WTC11 (cell line): ENCODE results near the gene BRD1. TPM values are rescaled to one million over a fixed set of nuclear protein-coding genes. Genes with fewer than 3 reads are reported as not detected.

ENCODE experiments used
- ATAC-seq: fragments of 200-7000 bp; cut with Tn5 transposase; 2 replicates; pipeline ENCODE4 v1.10.0; 2021; ENCODE audit warnings: mild to moderate bottlenecking, moderate library complexity
- CTCF ChIA-PET: fragments of 300-600 bp; sonication (Branson Sonifier 250); formaldehyde crosslinking; loops from one replicate; lab custom pipeline; 2021; ENCODE audit warnings: antibody characterized with exemption; lab: Charles Lee
- POLR2A ChIA-PET: fragments of 350-600 bp; sonication (Branson Sonifier 250); formaldehyde crosslinking; loops from one replicate; lab custom pipeline; 2021; ENCODE audit warnings: antibody characterized with exemption; lab: Charles Lee
- DNase-seq: peaks from one replicate; pipeline ENCODE4 v3.0.0; 2021; ENCODE audit warnings: low spot score
- H3K27ac Mint-ChIP-seq: 2 replicates; pipeline ENCODE4 v1.8.0; 2021; ENCODE audit warnings: mixed read lengths
- H3K27me3 Mint-ChIP-seq: 2 replicates; pipeline ENCODE4 v1.8.0; 2021; ENCODE audit warnings: low read depth, mild to moderate bottlenecking, moderate library complexity, mixed read lengths
- H3K36me3 Mint-ChIP-seq: 2 replicates; pipeline ENCODE4 v1.8.0; 2021; ENCODE audit warnings: mixed read lengths
- H3K4me1 Mint-ChIP-seq: 2 replicates; pipeline ENCODE4 v1.8.0; 2022; ENCODE audit warnings: mixed read lengths
- H3K4me3 Mint-ChIP-seq: 2 replicates; pipeline ENCODE4 v1.8.0; 2021; ENCODE audit warnings: mild to moderate bottlenecking, moderate library complexity, mixed read lengths
- H3K9me3 Mint-ChIP-seq: 2 replicates; pipeline ENCODE4 v1.8.0; 2021; ENCODE audit warnings: mixed read lengths
- FOXJ3 ChIP-seq: sonication (generic); formaldehyde crosslinking; IDR thresholded peaks from 2 replicates; pipeline ENCODE4 v1.9.0; 2021; ENCODE audit warnings: missing genetic modification reagents, mild to moderate bottlenecking, borderline replicate concordance
- FOXK1 ChIP-seq: sonication (generic); formaldehyde crosslinking; IDR thresholded peaks from 2 replicates; pipeline ENCODE4 v1.8.0; 2022; ENCODE audit warnings: mild to moderate bottlenecking, moderate library complexity, missing genetic modification reagents
- GRHL2 ChIP-seq: fragments of 250-450 bp; sonication (Bioruptor Pico); IDR thresholded peaks from 2 replicates; pipeline ENCODE4 v1.8.0; 2022; ENCODE audit warnings: mild to moderate bottlenecking, moderate library complexity; ENCODE audit not compliant: insufficient replicate concordance, severe bottlenecking
- HMGA2 ChIP-seq: fragments of 250-450 bp; sonication (Bioruptor Pico); IDR thresholded peaks from 2 replicates; pipeline ENCODE4 v1.4.0; 2021; ENCODE audit warnings: mild to moderate bottlenecking, moderate library complexity
- JUN ChIP-seq: sonication (generic); formaldehyde crosslinking; IDR thresholded peaks from 2 replicates; pipeline ENCODE4 v1.8.0; 2023; ENCODE audit warnings: mild to moderate bottlenecking, missing genetic modification reagents
- NFE2L1 ChIP-seq: sonication (generic); formaldehyde crosslinking; IDR thresholded peaks from 2 replicates; pipeline ENCODE4 v1.8.1; 2023; ENCODE audit warnings: missing genetic modification reagents
- NR1H2 ChIP-seq: sonication (generic); formaldehyde crosslinking; IDR thresholded peaks from 2 replicates; pipeline ENCODE4 v1.9.0; 2021; ENCODE audit warnings: mild to moderate bottlenecking, moderate library complexity, missing genetic modification reagents
- NR3C1 ChIP-seq: sonication (generic); formaldehyde crosslinking; conservative IDR thresholded peaks from 2 replicates; pipeline ENCODE4 v1.8.1; 2023; ENCODE audit warnings: low read depth, mild to moderate bottlenecking, missing genetic modification reagents
- PRRX2 ChIP-seq: fragments of 250-450 bp; sonication (Bioruptor Pico); IDR thresholded peaks from 2 replicates; pipeline ENCODE4 v1.8.0; 2021; ENCODE audit warnings: mild to moderate bottlenecking
- SMAD4 ChIP-seq: sonication (generic); formaldehyde crosslinking; IDR thresholded peaks from 2 replicates; pipeline ENCODE4 v1.8.0; 2022; ENCODE audit warnings: mild to moderate bottlenecking, missing genetic modification reagents
- SP1 ChIP-seq: sonication (generic); formaldehyde crosslinking; conservative IDR thresholded peaks from 2 replicates; pipeline ENCODE4 v1.8.1; 2022; ENCODE audit warnings: missing genetic modification reagents
- TP53 ChIP-seq: sonication (generic); formaldehyde crosslinking; IDR thresholded peaks from 2 replicates; pipeline ENCODE4 v1.8.1; 2023; ENCODE audit warnings: mild to moderate bottlenecking, missing genetic modification reagents
- USF1 ChIP-seq: sonication (generic); formaldehyde crosslinking; IDR thresholded peaks from 2 replicates; pipeline ENCODE4 v1.8.0; 2022; ENCODE audit warnings: mild to moderate bottlenecking, missing genetic modification reagents
- USF2 ChIP-seq: sonication (generic); formaldehyde crosslinking; IDR thresholded peaks from 2 replicates; pipeline ENCODE4 v1.8.1; 2023; ENCODE audit warnings: mild to moderate bottlenecking, missing genetic modification reagents, moderate library complexity
- ZNF121 ChIP-seq: sonication (generic); formaldehyde crosslinking; IDR thresholded peaks from 2 replicates; pipeline ENCODE4 v1.8.0; 2023; ENCODE audit warnings: missing genetic modification reagents
- ZNF671 ChIP-seq: fragments of 250-450 bp; sonication (Bioruptor Pico); IDR thresholded peaks from 2 replicates; pipeline ENCODE4 v1.8.0; 2021; ENCODE audit warnings: mild to moderate bottlenecking
- total RNA-seq: library from RNA; stranded (reverse); gene quantifications from 3 replicates; pipeline ENCODE4 v1.2.3, GENCODE V29; 2021
- TF ChIP-seq, protein P1 (sequence below): sonication (generic); formaldehyde crosslinking; IDR thresholded peaks from 2 replicates; pipeline ENCODE4 v1.8.1; 2022; ENCODE audit warnings: low read depth, missing genetic modification reagents, borderline replicate concordance
- TF ChIP-seq, protein P2 (sequence below): sonication (generic); formaldehyde crosslinking; IDR thresholded peaks from 2 replicates; pipeline ENCODE4 v1.8.0; 2023; ENCODE audit warnings: mild to moderate bottlenecking, missing genetic modification reagents
- TF ChIP-seq, protein P3 (sequence below): sonication (generic); formaldehyde crosslinking; IDR thresholded peaks from 2 replicates; pipeline ENCODE4 v1.8.1; 2022; ENCODE audit warnings: mild to moderate bottlenecking, missing genetic modification reagents, moderate library complexity, borderline replicate concordance
- TF ChIP-seq, protein P4 (sequence below): sonication (generic); formaldehyde crosslinking; IDR thresholded peaks from 2 replicates; pipeline ENCODE4 v1.8.1; 2023; ENCODE audit warnings: mild to moderate bottlenecking, missing genetic modification reagents
- TF ChIP-seq, protein P5 (sequence below): sonication (generic); formaldehyde crosslinking; conservative IDR thresholded peaks from 2 replicates; pipeline ENCODE4 v1.8.1; 2022; ENCODE audit warnings: mild to moderate bottlenecking, missing genetic modification reagents
- TF ChIP-seq, protein P6 (sequence below): sonication (generic); formaldehyde crosslinking; IDR thresholded peaks from 2 replicates; pipeline ENCODE4 v1.8.0; 2022; ENCODE audit warnings: mild to moderate bottlenecking, missing genetic modification reagents

Gene BRD1
- total RNA-seq, 1 experiment from 2014 or later = 36.6 TPM

- POLR2A ChIA-PET = no interaction called here
- H3K4me1 Mint-ChIP-seq = peaks cover 3% of the 10 kb centered on the region
- ATAC-seq (no peak), DNase-seq (no peak)
- peaks cover 26% of the 10 kb centered on the region for H3K27me3 Mint-ChIP-seq
- H3K27ac Mint-ChIP-seq = no peak overlapping the region
- no peak overlapping the region for H3K4me3 Mint-ChIP-seq
- peaks cover 58% of the 10 kb centered on the region for H3K9me3 Mint-ChIP-seq
- CTCF ChIA-PET = no interaction called here
- peaks cover 24% of the 10 kb centered on the region for H3K36me3 Mint-ChIP-seq
- TF ChIP-seq NR1H2 (CRISPR knock-in tag) (no peak), JUN (CRISPR knock-in tag) (no peak), ZNF121 (CRISPR knock-in tag) (no peak), TP53 (CRISPR knock-in tag) (no peak), NFE2L1 (CRISPR knock-in tag) (no peak), FOXK1 (CRISPR knock-in tag) (no peak), NR3C1 (CRISPR knock-in tag) (no peak), FOXJ3 (CRISPR knock-in tag) (no peak), USF1 (CRISPR knock-in tag) (no peak)
- TF ChIP-seq, protein P1, sequence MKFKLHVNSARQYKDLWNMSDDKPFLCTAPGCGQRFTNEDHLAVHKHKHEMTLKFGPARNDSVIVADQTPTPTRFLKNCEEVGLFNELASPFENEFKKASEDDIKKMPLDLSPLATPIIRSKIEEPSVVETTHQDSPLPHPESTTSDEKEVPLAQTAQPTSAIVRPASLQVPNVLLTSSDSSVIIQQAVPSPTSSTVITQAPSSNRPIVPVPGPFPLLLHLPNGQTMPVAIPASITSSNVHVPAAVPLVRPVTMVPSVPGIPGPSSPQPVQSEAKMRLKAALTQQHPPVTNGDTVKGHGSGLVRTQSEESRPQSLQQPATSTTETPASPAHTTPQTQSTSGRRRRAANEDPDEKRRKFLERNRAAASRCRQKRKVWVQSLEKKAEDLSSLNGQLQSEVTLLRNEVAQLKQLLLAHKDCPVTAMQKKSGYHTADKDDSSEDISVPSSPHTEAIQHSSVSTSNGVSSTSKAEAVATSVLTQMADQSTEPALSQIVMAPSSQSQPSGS (CRISPR knock-in tag) = no peak
- TF ChIP-seq, protein P2, sequence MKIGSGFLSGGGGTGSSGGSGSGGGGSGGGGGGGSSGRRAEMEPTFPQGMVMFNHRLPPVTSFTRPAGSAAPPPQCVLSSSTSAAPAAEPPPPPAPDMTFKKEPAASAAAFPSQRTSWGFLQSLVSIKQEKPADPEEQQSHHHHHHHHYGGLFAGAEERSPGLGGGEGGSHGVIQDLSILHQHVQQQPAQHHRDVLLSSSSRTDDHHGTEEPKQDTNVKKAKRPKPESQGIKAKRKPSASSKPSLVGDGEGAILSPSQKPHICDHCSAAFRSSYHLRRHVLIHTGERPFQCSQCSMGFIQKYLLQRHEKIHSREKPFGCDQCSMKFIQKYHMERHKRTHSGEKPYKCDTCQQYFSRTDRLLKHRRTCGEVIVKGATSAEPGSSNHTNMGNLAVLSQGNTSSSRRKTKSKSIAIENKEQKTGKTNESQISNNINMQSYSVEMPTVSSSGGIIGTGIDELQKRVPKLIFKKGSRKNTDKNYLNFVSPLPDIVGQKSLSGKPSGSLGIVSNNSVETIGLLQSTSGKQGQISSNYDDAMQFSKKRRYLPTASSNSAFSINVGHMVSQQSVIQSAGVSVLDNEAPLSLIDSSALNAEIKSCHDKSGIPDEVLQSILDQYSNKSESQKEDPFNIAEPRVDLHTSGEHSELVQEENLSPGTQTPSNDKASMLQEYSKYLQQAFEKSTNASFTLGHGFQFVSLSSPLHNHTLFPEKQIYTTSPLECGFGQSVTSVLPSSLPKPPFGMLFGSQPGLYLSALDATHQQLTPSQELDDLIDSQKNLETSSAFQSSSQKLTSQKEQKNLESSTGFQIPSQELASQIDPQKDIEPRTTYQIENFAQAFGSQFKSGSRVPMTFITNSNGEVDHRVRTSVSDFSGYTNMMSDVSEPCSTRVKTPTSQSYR (CRISPR knock-in tag) = no peak
- TF ChIP-seq, protein P3, sequence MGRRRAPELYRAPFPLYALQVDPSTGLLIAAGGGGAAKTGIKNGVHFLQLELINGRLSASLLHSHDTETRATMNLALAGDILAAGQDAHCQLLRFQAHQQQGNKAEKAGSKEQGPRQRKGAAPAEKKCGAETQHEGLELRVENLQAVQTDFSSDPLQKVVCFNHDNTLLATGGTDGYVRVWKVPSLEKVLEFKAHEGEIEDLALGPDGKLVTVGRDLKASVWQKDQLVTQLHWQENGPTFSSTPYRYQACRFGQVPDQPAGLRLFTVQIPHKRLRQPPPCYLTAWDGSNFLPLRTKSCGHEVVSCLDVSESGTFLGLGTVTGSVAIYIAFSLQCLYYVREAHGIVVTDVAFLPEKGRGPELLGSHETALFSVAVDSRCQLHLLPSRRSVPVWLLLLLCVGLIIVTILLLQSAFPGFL (CRISPR knock-in tag) = no peak
- TF ChIP-seq, protein P4, sequence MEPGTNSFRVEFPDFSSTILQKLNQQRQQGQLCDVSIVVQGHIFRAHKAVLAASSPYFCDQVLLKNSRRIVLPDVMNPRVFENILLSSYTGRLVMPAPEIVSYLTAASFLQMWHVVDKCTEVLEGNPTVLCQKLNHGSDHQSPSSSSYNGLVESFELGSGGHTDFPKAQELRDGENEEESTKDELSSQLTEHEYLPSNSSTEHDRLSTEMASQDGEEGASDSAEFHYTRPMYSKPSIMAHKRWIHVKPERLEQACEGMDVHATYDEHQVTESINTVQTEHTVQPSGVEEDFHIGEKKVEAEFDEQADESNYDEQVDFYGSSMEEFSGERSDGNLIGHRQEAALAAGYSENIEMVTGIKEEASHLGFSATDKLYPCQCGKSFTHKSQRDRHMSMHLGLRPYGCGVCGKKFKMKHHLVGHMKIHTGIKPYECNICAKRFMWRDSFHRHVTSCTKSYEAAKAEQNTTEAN (CRISPR knock-in tag) = no peak
- TF ChIP-seq, protein P5, sequence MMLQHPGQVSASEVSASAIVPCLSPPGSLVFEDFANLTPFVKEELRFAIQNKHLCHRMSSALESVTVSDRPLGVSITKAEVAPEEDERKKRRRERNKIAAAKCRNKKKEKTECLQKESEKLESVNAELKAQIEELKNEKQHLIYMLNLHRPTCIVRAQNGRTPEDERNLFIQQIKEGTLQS (CRISPR knock-in tag) = no peak
- TF ChIP-seq, protein P6, sequence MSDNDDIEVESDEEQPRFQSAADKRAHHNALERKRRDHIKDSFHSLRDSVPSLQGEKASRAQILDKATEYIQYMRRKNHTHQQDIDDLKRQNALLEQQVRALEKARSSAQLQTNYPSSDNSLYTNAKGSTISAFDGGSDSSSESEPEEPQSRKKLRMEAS = no peak
These were observed 89.7 kb downstream of the BRD1 start for GRCh38 chr22:49738006-49738405.

DNA sequence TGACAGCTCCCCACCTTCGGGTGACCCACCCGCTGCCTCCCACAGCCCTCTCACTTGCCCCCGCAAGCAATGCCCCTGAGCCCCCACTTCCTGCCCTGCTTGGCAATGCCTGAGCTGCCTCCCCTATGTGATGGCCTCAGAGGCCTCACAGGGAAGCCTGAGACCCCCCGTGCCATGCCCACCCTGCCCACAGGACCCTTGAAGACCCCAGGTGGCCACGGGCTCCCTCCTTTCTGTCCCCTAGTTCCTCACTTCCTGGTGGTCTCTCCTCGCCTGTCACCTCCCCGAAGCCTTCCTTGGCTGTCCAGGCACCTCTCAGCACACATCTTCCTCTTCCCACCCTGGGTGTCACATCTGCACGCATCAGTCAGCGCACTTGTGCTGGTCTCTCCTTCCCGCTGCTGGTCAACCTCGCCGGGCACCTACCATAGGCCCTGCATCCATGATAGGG, 90.5 kb downstream of the BRD1 start:
- peaks cover 22% of the 10 kb centered on the region for H3K36me3 Mint-ChIP-seq
- no peak overlapping the region for H3K4me3 Mint-ChIP-seq
- peaks cover 56% of the 10 kb centered on the region for H3K9me3 Mint-ChIP-seq
- no peak overlapping the region for H3K27ac Mint-ChIP-seq
- TF ChIP-seq, protein P2 (CRISPR knock-in tag) = no peak
- TF ChIP-seq ZNF671 (CRISPR knock-in tag) (no peak), HMGA2 (no peak), SMAD4 (no peak), SP1 (CRISPR knock-in tag) (no peak), USF2 (no peak), GRHL2 (CRISPR knock-in tag) (no peak), PRRX2 (CRISPR knock-in tag) (no peak)
- H3K27me3 Mint-ChIP-seq = peaks cover 24% of the 10 kb centered on the region
- H3K4me1 Mint-ChIP-seq = peaks cover 5% of the 10 kb centered on the region
- ChIA-PET CTCF (no interaction called here), POLR2A (no interaction called here)
- DNase-seq (no peak), ATAC-seq (no peak)
